Activated T-cell treated with anti-CD3 and anti-CD28 coated beads, Interleukin-2, amount 50 U/mL, for 72 hours (primary cell): Measurements from ENCODE around the gene MFSD6L. TPM values are rescaled to one million over a fixed set of nuclear protein-coding genes. Genes with fewer than 3 reads are reported as not detected.

ENCODE experiments used
- ATAC-seq, 2 donors: fragments of 150-1000 bp; cut with Tn5 transposase; replicated peaks in 1 of 2; 2 replicates each; pipeline ENCODE4 v1.10.0; 2021; ENCODE audit warnings: moderate library complexity in 2 of 2, mild to moderate bottlenecking in 1 of 2
- DNase-seq, 2 donors: peaks; one replicate each; pipeline ENCODE4 v3.0.0; 2021 to 2022; ENCODE audit warnings: mixed read lengths in 1 of 2
- H3K27ac Mint-ChIP-seq: one replicate; pipeline ENCODE4 v1.8.0; 2022; ENCODE audit warnings: mild to moderate bottlenecking, moderate library complexity, mixed read lengths
- H3K27me3 Mint-ChIP-seq: one replicate; pipeline ENCODE4 v1.8.0; 2022; ENCODE audit warnings: low read depth, mixed read lengths
- H3K36me3 Mint-ChIP-seq, 2 donors: one replicate each; pipeline ENCODE4 v1.8.0; 2022; ENCODE audit warnings: mixed read lengths in 2 of 2, mild to moderate bottlenecking in 1 of 2; ENCODE audit not compliant: insufficient read depth in 2 of 2
- H3K4me1 Mint-ChIP-seq: one replicate; pipeline ENCODE4 v1.8.0; 2022; ENCODE audit warnings: low read depth, mixed read lengths
- H3K4me3 Mint-ChIP-seq, 2 donors: one replicate each; pipeline ENCODE4 v1.8.0; 2022; ENCODE audit warnings: mild to moderate bottlenecking in 2 of 2, mixed read lengths in 2 of 2, moderate library complexity in 2 of 2
- H3K9me3 Mint-ChIP-seq, 2 donors: one replicate each; pipeline ENCODE4 v1.8.0; 2022; ENCODE audit warnings: mixed read lengths in 2 of 2
- total RNA-seq, 2 donors: library from RNA; stranded (reverse); gene quantifications; one replicate each; pipeline ENCODE4 v1.2.3, GENCODE V29; 2022

The MFSD6L gene
- total RNA-seq, 2 donors from 2014 or later: 0.10 to 0.14 TPM

- DNase-seq (peak; percentile 40 to 55), ATAC-seq (no peak)
- no peak overlapping the region for H3K4me3 Mint-ChIP-seq
- no peaks in the 10 kb centered on the region for H3K9me3 Mint-ChIP-seq
- H3K4me1 Mint-ChIP-seq: no peaks in the 10 kb centered on the region
- H3K36me3 Mint-ChIP-seq: no peaks in the 10 kb centered on the region
- no peak overlapping the region for H3K27ac Mint-ChIP-seq
- H3K27me3 Mint-ChIP-seq: no peaks in the 10 kb centered on the region
Measured at GRCh38 chr17:8832711-8833352, 33.7 kb upstream of the MFSD6L start.

GRCh38 chr17:8831234-8831849 lies 32.2 kb upstream of the MFSD6L start:
- no peaks in the 10 kb centered on the region for H3K9me3 Mint-ChIP-seq
- DNase-seq (no peak), ATAC-seq (no peak)
- no peak overlapping the region for H3K27ac Mint-ChIP-seq
- no peaks in the 10 kb centered on the region for H3K36me3 Mint-ChIP-seq
- no peaks in the 10 kb centered on the region for H3K27me3 Mint-ChIP-seq
- H3K4me1 Mint-ChIP-seq: no peaks in the 10 kb centered on the region
- H3K4me3 Mint-ChIP-seq: no peak overlapping the region

DNA sequence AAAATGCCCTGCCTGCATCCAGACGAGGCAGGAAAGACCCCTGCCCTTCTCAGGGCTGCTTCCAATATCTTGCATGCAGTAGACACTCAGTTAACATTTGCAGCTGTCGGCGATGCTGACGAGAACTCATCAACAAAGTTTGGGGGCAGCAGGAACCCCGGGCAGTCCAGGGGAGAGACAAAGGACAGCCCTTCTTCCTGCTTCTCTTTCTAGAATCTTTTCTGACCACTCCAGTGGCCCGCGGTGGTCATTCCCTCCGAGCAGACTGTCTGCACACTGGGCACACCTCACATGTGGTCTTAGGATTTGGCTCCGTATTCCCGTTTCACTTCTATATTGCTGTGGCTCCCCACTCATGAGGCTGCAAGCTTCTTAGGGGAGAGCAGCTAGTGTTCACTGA lies 31.0 kb upstream of the MFSD6L start:
- Mint-ChIP-seq H3K36me3 (no peaks in the 10 kb centered on the region), H3K27me3 (no peaks in the 10 kb centered on the region), H3K4me1 (no peaks in the 10 kb centered on the region), H3K9me3 (no peaks in the 10 kb centered on the region), H3K4me3 (no peak overlapping the region), H3K27ac (no peak overlapping the region)
- DNase-seq (no peak), ATAC-seq (no peak)

GRCh38 chr17:8829036-8829941 lies 30.1 kb upstream of the MFSD6L start:
- H3K27ac Mint-ChIP-seq: no peak overlapping the region
- DNase-seq (no peak), ATAC-seq (no peak)
- H3K27me3 Mint-ChIP-seq: no peaks in the 10 kb centered on the region
- H3K4me3 Mint-ChIP-seq: no peak overlapping the region
- H3K9me3 Mint-ChIP-seq: peaks cover 0 to 1% of the 10 kb centered on the region in 2 donors
- H3K36me3 Mint-ChIP-seq: peaks cover 0 to under 1% of the 10 kb centered on the region in 2 donors
- H3K4me1 Mint-ChIP-seq: no peaks in the 10 kb centered on the region

DNA sequence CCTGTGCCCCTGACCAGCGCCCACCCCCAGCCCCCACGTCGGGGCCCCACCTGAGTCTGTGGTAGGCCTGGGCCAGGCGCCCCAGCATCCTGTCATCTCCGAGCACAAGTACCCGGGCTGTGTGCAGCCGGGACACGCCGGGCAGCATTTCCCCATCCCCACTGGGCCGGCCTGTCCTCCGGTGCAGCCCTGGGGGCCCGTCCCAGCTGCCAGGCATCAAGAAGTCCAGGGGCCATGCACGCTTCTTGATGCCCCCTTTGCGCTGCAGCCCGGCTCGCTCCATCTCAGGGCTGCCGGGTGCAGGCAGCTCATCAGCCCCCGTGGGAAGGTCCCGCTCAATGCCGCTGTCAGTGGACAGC lies 29.3 kb upstream of the MFSD6L start:
- ATAC-seq: no peak
- no peak overlapping the region for H3K27ac Mint-ChIP-seq
- H3K9me3 Mint-ChIP-seq: peaks cover 0 to 1% of the 10 kb centered on the region in 2 donors
- no peaks in the 10 kb centered on the region for H3K4me1 Mint-ChIP-seq
- H3K4me3 Mint-ChIP-seq: no peak overlapping the region
- H3K27me3 Mint-ChIP-seq: no peaks in the 10 kb centered on the region
- DNase-seq: no peak
- H3K36me3 Mint-ChIP-seq: peaks cover under 1 to 3% of the 10 kb centered on the region in 2 donors

DNA sequence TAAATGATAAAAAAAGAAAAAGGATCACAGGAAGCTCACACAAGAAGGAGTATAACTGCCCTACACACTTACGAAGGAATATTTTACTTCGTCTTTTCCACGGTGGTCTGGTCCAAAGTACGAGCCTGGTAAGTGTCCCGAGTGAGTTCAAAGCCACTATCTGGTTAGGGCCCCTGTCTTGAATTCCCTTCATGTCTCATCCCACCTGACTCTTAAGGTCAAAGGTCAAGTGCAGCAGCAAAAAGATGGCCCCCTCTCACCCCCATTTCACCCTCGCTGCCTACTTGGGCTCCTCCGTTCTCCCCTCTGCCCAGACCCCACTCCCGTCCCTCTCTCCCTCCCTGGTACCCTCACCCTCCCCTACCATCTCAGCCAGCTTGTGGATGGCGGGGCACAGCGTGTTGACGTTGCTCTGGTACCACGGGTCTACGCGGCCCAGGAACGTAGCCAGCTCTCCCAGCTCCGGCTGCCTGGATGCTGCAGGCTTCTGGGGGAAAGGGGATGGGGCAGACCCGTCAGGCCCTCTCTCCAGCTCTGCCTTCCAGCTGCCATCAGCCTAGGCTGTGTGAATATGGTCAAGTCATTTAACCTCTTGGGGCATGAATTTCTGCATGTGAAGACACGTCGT lies 27.8 kb upstream of the MFSD6L start:
- Mint-ChIP-seq H3K27me3 (no peaks in the 10 kb centered on the region), H3K4me3 (no peak overlapping the region), H3K9me3 (peaks cover 1% of the 10 kb centered on the region in 2 donors), H3K4me1 (no peaks in the 10 kb centered on the region), H3K36me3 (peaks cover 2 to 3% of the 10 kb centered on the region in 2 donors), H3K27ac (no peak overlapping the region)
- DNase-seq (no peak), ATAC-seq (no peak)

- no peak for DNase-seq
- Mint-ChIP-seq H3K27ac (no peak overlapping the region), H3K9me3 (peaks cover 1% of the 10 kb centered on the region in 2 donors), H3K4me1 (no peaks in the 10 kb centered on the region), H3K4me3 (no peak overlapping the region), H3K36me3 (peaks cover 2 to 3% of the 10 kb centered on the region in 2 donors), H3K27me3 (no peaks in the 10 kb centered on the region)
- no peak for ATAC-seq
Measured at GRCh38 chr17:8825802-8826201, 26.6 kb upstream of the MFSD6L start.

GRCh38 chr17:8823279-8823678 lies 24.1 kb upstream of the MFSD6L start:
- Mint-ChIP-seq H3K27ac (no peak overlapping the region), H3K36me3 (peaks cover 2 to 3% of the 10 kb centered on the region in 2 donors), H3K9me3 (peaks cover 1% of the 10 kb centered on the region in 2 donors), H3K27me3 (no peaks in the 10 kb centered on the region), H3K4me1 (no peaks in the 10 kb centered on the region), H3K4me3 (no peak overlapping the region)
- ATAC-seq (no peak), DNase-seq (no peak)

DNA sequence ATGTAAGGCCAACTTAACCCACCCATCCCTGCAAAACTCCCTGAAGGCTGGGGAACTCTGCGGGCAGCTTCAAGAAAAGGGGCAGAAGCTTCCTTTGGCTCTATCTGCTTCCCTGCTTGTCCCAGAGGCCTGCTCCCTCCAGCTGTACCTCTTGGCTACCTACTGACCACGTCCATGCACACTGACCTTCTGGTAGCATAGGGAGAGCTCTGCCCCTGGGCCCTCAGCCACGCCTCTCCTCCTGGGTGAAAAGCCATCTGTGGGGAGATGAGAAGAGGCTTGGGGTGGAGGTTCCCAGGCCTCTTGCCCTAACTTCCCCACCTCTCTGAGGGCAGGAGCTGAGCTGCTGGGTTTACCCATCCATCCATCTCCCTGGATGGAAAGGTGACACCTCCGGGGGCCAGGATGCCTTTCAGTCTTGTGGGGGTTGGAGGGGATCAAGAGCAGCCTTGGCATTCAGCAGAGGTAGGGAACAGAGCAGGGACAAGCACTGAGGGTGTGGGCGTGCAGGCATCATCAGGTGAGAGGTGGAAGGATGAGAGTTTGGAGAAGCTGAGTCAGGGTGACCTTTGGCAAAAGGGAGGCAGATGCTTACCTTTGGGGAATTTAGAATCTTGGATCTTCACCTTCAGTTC lies 23.4 kb upstream of the MFSD6L start:
- DNase-seq (no peak), ATAC-seq (no peak)
- Mint-ChIP-seq H3K4me3 (no peak overlapping the region), H3K27me3 (peaks cover 4% of the 10 kb centered on the region), H3K9me3 (peaks cover 1% of the 10 kb centered on the region in 2 donors), H3K4me1 (no peaks in the 10 kb centered on the region), H3K27ac (no peak overlapping the region), H3K36me3 (peaks cover 2 to 3% of the 10 kb centered on the region in 2 donors)

GRCh38 chr17:8821446-8822105 lies 22.4 kb upstream of the MFSD6L start:
- Mint-ChIP-seq H3K9me3 (peaks cover 1% of the 10 kb centered on the region in 2 donors), H3K36me3 (peaks cover 2 to 3% of the 10 kb centered on the region in 2 donors), H3K4me1 (no peaks in the 10 kb centered on the region), H3K4me3 (no peak overlapping the region), H3K27ac (no peak overlapping the region), H3K27me3 (peaks cover 5% of the 10 kb centered on the region)
- DNase-seq: no peak
- no peak for ATAC-seq

DNA sequence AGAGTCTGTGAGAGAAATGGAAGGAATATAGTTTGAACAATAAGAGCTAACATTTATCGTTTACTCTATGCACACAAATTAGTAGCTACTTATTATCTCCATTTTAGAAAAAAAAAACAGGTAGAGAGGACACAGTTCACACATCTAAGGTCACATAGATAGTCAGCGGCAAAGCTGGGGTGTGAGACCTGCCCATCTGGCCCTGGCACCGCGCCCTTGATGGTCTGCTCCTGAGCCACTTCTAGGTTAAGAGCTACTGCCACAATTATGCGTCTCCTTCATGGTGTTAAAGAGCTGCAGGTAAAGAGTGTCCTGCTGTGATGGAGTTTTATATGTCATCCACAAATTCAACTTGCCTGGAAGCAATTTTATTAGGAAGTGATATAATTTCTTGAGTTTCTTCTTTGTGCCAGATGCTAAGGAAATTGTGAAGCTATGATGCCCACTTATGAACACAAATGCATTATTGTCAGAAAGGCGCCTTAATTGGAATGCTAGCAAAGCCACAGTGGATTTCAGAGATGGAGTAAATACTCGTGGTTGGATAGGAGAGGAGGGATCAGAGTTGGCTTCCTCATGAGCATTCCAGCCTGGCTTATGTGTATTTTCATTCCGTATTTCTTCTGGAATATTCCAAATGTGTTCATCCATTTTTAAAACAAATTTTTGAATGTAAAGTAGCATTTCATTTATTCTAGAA lies 21.3 kb upstream of the MFSD6L start:
- no peak for ATAC-seq
- no peak for DNase-seq
- peaks cover 1% of the 10 kb centered on the region in 2 donors for H3K9me3 Mint-ChIP-seq
- H3K36me3 Mint-ChIP-seq: peaks cover 2 to 3% of the 10 kb centered on the region in 2 donors
- H3K4me3 Mint-ChIP-seq: no peak overlapping the region
- no peak overlapping the region for H3K27ac Mint-ChIP-seq
- H3K27me3 Mint-ChIP-seq: peaks cover 5% of the 10 kb centered on the region
- no peaks in the 10 kb centered on the region for H3K4me1 Mint-ChIP-seq
